K562 (cell line): ENCODE measurements around the gene PARD3B. TPM values are rescaled to one million over a fixed set of nuclear protein-coding genes. Genes with fewer than 3 reads are reported as not detected.

Experiments
- ATAC-seq: fragments of 200-7000 bp; cut with Tn5 transposase; 3 replicates; pipeline ENCODE4 v1.9.1; 2020; ENCODE audit warnings: moderate library complexity
- BruUV-seq: library from RNA; stranded (reverse); fragments of 400-500 nt; replicated peaks from 2 replicates; lab custom pipeline; 2021; lab: Mats Ljungman, UMichigan
- CTCF ChIA-PET: fragments of 300-600 bp; formaldehyde crosslinking; extraction: SDS; loops from one replicate; lab custom pipeline; 2021; ENCODE audit warnings: low intra/inter-chr PET ratio; lab: Yijun Ruan, JAX
- POLR2A ChIA-PET: fragments of 300-600, 350-650 bp; sonication (Branson Sonifier 250); formaldehyde crosslinking; extraction: SDS; loops from one replicate; lab custom pipeline; 2021; ENCODE audit warnings: antibody characterized with exemption, inconsistent platforms; lab: Yijun Ruan, JAX
- DNase-seq, 4 experiments: peaks; one replicate each; pipeline versions ENCODE4 v3.0.0 to v3.0.0-alpha.2; 2011 to 2018; ENCODE audit warnings: low spot score in 3 of 4, mixed read lengths in 3 of 4; ENCODE audit errors: extremely low read depth in 1 of 4
- FAIRE-seq: peaks from 2 replicates; lab custom pipeline; 2011; peaks lifted over from hg19 to GRCh38; lab: Jason Lieb, UNC
- H2AFZ ChIP-seq: 2 replicates; pipeline ENCODE4 v1.6.0; 2011; ENCODE audit warnings: low read depth, low read length, control low read depth, inconsistent platforms
- H3K27ac ChIP-seq: fragments of 200-600 bp; 3 replicates; pipeline ENCODE4 v1.8.0; 2011; ENCODE audit warnings: low read depth, mild to moderate bottlenecking, control low read depth, inconsistent platforms, low read length, moderate library complexity, mixed read lengths; ENCODE audit errors: extremely low read depth
- H3K27me3 ChIP-seq, 2 experiments: fragments of 300-600 bp in 1 of 2; 2 replicates in 1 of 2; 3 replicates in 1 of 2; pipeline versions ENCODE4 v1.6.0 to v1.8.0; 2011; ENCODE audit warnings: inconsistent platforms in 2 of 2, low read length in 2 of 2, mild to moderate bottlenecking in 1 of 2, mixed read lengths in 1 of 2, moderate library complexity in 1 of 2; ENCODE audit not compliant: control insufficient read depth in 2 of 2, insufficient read depth in 2 of 2
- H3K36me3 ChIP-seq: fragments of 300-600 bp; 3 replicates; pipeline ENCODE4 v1.8.0; 2011; ENCODE audit warnings: mild to moderate bottlenecking, low read length, inconsistent platforms; ENCODE audit not compliant: control insufficient read depth, insufficient read depth
- H3K4me1 ChIP-seq, 2 experiments: fragments of 200-600 bp in 1 of 2; replicated peaks in 1 of 2; 2 replicates in 1 of 2; 3 replicates in 1 of 2; pipeline versions ENCODE4 v1.5.1 to v1.8.0; 2011; ENCODE audit warnings: inconsistent platforms in 2 of 2, low read length in 2 of 2, mild to moderate bottlenecking in 1 of 2, mixed read lengths in 1 of 2, moderate library complexity in 1 of 2; ENCODE audit not compliant: control insufficient read depth in 2 of 2, insufficient read depth in 2 of 2
- H3K4me2 ChIP-seq: 2 replicates; pipeline ENCODE4 v1.6.1; 2011; ENCODE audit warnings: low read length, control low read depth, inconsistent platforms, mixed read lengths; ENCODE audit not compliant: insufficient read depth
- H3K4me3 ChIP-seq: fragments of 200-600 bp; sonication (generic), shearing (Covaris generic); 2 replicates; pipeline ENCODE4 v1.5.1; 2016; ENCODE audit warnings: control low read depth, inconsistent platforms
- H3K79me2 ChIP-seq: fragments of 200-600 bp; 3 replicates; pipeline ENCODE4 v1.8.0; 2011; ENCODE audit warnings: low read length, inconsistent platforms; ENCODE audit not compliant: control insufficient read depth, insufficient read depth
- H3K9ac ChIP-seq, 2 experiments: 2 replicates each; pipeline versions ENCODE4 v1.6.0 to v1.6.1; 2011; ENCODE audit warnings: low read depth in 2 of 2, low read length in 2 of 2, control low read depth in 1 of 2, inconsistent platforms in 1 of 2, mild to moderate bottlenecking in 1 of 2, mixed read lengths in 1 of 2; ENCODE audit not compliant: insufficient read depth in 1 of 2
- H3K9me1 ChIP-seq: one replicate; pipeline ENCODE4 v1.6.0; 2011; ENCODE audit warnings: inconsistent platforms, mild to moderate bottlenecking, low read length, moderate library complexity; ENCODE audit not compliant: control insufficient read depth, insufficient read depth
- H3K9me3 ChIP-seq: replicated peaks from 2 replicates; pipeline ENCODE4 v1.5.1; 2011; ENCODE audit warnings: low read depth, low read length, inconsistent platforms; ENCODE audit not compliant: control insufficient read depth, insufficient read depth
- H4K20me1 ChIP-seq: replicated peaks from 2 replicates; pipeline ENCODE4 v1.6.1; 2011; ENCODE audit warnings: low read length, inconsistent platforms, mixed read lengths; ENCODE audit not compliant: control insufficient read depth, insufficient read depth
- AFF4 ChIP-seq: sonication (generic); formaldehyde crosslinking; IDR thresholded peaks from 2 replicates; pipeline ENCODE4 v1.8.0; 2023; ENCODE audit warnings: mild to moderate bottlenecking, missing genetic modification reagents
- WGBS: fragments of 100-300 bp; shearing (Covaris generic); methylation state at CpG from one replicate; pipeline ENCODE4 v1.1.6; 2016; ENCODE audit warnings: low coverage, mixed read lengths; ENCODE audit not compliant: insufficient coverage; ENCODE audit errors: missing lambda C conversion rate; 5-methylcytosine and 5-hydroxymethylcytosine counted together
- in situ Hi-C: fragments of 300-500 bp; cut with MboI; formaldehyde crosslinking; loops from 4 replicates; pipeline ENCODE4 v1.15.0; 2018; ENCODE audit warnings: inconsistent platforms, mixed read lengths
- intact Hi-C: fragments of 100-400 bp; cut with micrococcal nuclease; formaldehyde crosslinking; loops from 2 replicates; pipeline ENCODE4 v1.14.2; 2022
- polyA plus RNA-seq, 8 experiments: library from polyadenylated mRNA; depleted of rRNA in 4 of 8; stranded (reverse) in 5 of 8; unstranded in 3 of 8; fragments of >200 nt; fragmentation: Nextera tagmentation in 2 of 8; fragmentation: Illumina TruSeq in 1 of 8; extraction: Ambion mirVana in 2 of 8; extraction: Trizol in 1 of 8; gene quantifications; 2 replicates each; pipeline versions ENCODE4 v1.2.1 to v1.2.3, GENCODE V29; 2011 to 2014; ENCODE audit warnings: inconsistent platforms in 1 of 8, missing spikeins in 1 of 8
- total RNA-seq, 7 experiments: library from RNA; depleted of rRNA in 6 of 7; stranded (reverse); fragments of >200 nt in 6 of 7; fragmentation: Illumina TruSeq in 2 of 7; extraction: Trizol in 2 of 7; gene quantifications; 2 replicates each; pipeline versions ENCODE4 v1.2.1 to v1.2.3, GENCODE V29; 2011 to 2021; ENCODE audit warnings: low replicate concordance in 1 of 7

Gene PARD3B
- total and polyA plus RNA-seq, 9 of the 15 experiments (the other 6 are each of a cell fraction or from before 2014, with no cell fraction given) = 0.15 to 3.0 (median 1.1) TPM

DNA sequence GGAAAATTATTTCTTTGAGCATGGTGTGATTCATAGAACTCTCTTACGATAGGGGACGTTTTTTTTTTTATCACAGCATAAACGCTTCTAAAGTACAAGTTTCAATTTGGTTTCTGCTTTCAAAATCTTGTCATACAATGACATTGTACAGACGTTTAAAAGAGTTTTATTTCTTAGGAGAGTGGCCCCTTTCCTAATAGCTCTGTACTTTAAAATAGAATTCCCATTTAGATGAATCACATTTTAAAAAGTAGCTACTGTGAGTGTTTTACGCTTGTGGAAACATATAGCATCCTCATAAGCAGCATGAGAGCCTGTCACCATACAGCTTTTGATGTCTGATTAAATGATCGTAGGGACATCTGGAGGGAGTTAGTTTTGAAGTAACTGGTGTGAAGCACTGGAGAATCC, 510.9 kb downstream of the PARD3B start:
- no peaks in the 10 kb centered on the region for H3K9me1 ChIP-seq
- H3K27me3 ChIP-seq = no peaks in the 10 kb centered on the region
- ATAC-seq = no peak
- H3K79me2 ChIP-seq = no peaks in the 10 kb centered on the region
- no peaks in the 10 kb centered on the region for H3K4me1 ChIP-seq
- intact Hi-C loops (no loop called here), in situ Hi-C loops (no loop called here)
- H3K27ac ChIP-seq = no peak overlapping the region
- no peaks in the 10 kb centered on the region for H4K20me1 ChIP-seq
- H3K36me3 ChIP-seq = no peaks in the 10 kb centered on the region
- FAIRE-seq = no peak
- no peaks in the 10 kb centered on the region for H3K9me3 ChIP-seq
- BruUV-seq = no TSS peak
- no peak overlapping the region for H2AFZ ChIP-seq
- no peak overlapping the region for H3K4me3 ChIP-seq
- no peak overlapping the region for H3K4me2 ChIP-seq
- H3K9ac ChIP-seq = no peak overlapping the region
- no peak for TF ChIP-seq AFF4 (CRISPR knock-in tag)
- POLR2A ChIA-PET = interaction anchor here (1.1 kb wide), 1 partner anchor 10 kb away, joined by 3 read pairs; no protein-coding TSS in a partner anchor
- no peak for DNase-seq
- CTCF ChIA-PET = interaction anchor here (0.6 kb wide), 1 partner anchor 702 kb away, joined by 3 read pairs; no protein-coding TSS in a partner anchor
- 20% methylated on average over 6 of the region's 6 CpGs for WGBS
